ENCODE measurements around the gene UTF1. TPM values are rescaled to one million over a fixed set of nuclear protein-coding genes. Genes with fewer than 3 reads are reported as not detected.

Gene UTF1
- total and polyA plus RNA-seq, 2 of the 8 experiments (the other 6 are each of a cell fraction or from before 2014, with no cell fraction given): 0.47 to 21.8 TPM

- CTCF ChIA-PET (ENCODE audit: partially characterized antibody): interaction anchor here (0.7 to 1.6 kb wide), 3 partner anchors 15 to 52 kb away, joined by 3 to 5 read pairs (median 5); no protein-coding TSS in a partner anchor
- Histone ChIP-seq H4K5ac (ENCODE audit: insufficient read length, low read depth, low read length) (no peak overlapping the region), H4K20me1 (replicated peaks in 1 of 2; ENCODE audit: control insufficient read depth in 1 of 2, insufficient read depth in 2 of 2, low read length in 2 of 2) (peaks cover 0 to 12% of the 10 kb centered on the region in 2 experiments), H3K9me3 (ENCODE audit: insufficient read depth in 2 of 2, low read depth in 1 of 2, low read length in 1 of 2) (peaks cover 0 to 2% of the 10 kb centered on the region in 2 experiments; a peak in 1 of 4 replicates), H3K79me1 (ENCODE audit: low read depth, low read length) (no peaks in the 10 kb centered on the region), H2BK20ac (ENCODE audit: low read length) (no peak overlapping the region), H2BK5ac (ENCODE audit: low read depth, low read length) (no peak overlapping the region), H3K36me3 (ENCODE audit: control insufficient read depth in 2 of 4, insufficient read depth in 4 of 4, low read length in 3 of 4) (no peaks in the 10 kb centered on the region; a peak in 3 of 8 replicates), H2BK120ac (replicated peaks; ENCODE audit: low read depth, low read length) (no peak overlapping the region), H3K23ac (ENCODE audit: insufficient read length) (no peak overlapping the region), H3K4me3 (ENCODE audit: extremely low read depth in 1 of 4, insufficient read depth in 2 of 4, low read depth in 3 of 4, low read length in 4 of 4) (no peak overlapping the region), H3K56ac (replicated peaks; ENCODE audit: insufficient read length, low read depth, low read length) (no peak overlapping the region), H4K91ac (replicated peaks; ENCODE audit: insufficient read length, low read length) (peak overlapping the region; percentile 40), H3K9ac (replicated peaks in 1 of 4; ENCODE audit: extremely low read depth in 1 of 4, low read depth in 3 of 4, low read length in 3 of 4) (no peak overlapping the region), H3K23me2 (ENCODE audit: low read depth, low read length) (peaks cover 8% of the 10 kb centered on the region), H4K8ac (ENCODE audit: extremely low read depth, insufficient read depth, low read length) (no peak overlapping the region), H2BK12ac (ENCODE audit: low read depth, low read length) (no peak overlapping the region), H3K14ac (ENCODE audit: insufficient read length) (no peak overlapping the region), H3K18ac (ENCODE audit: extremely low read depth, low read length) (no peak overlapping the region; the same call in 1 of the 2 replicates), H3K4me2 (ENCODE audit: insufficient read depth in 1 of 2, low read depth in 2 of 2, low read length in 2 of 2) (no peak overlapping the region), H3K4ac (replicated peaks; ENCODE audit: insufficient read length, low read depth, low read length) (no peak overlapping the region), H2BK15ac (ENCODE audit: low read length) (no peak overlapping the region), H3K27me3 (replicated peaks in 1 of 4; ENCODE audit: control insufficient read depth in 3 of 4, extremely low read depth in 1 of 4, insufficient read depth in 3 of 4, low read length in 3 of 4) (no peaks in the 10 kb centered on the region; a peak in 1 of 7 replicates), H2AK5ac (ENCODE audit: low read depth, low read length) (no peak overlapping the region), H2AFZ (ENCODE audit: low read length) (no peak overlapping the region), H3K27ac (ENCODE audit: low read depth, low read length) (no peak overlapping the region), H3K79me2 (ENCODE audit: control insufficient read depth in 1 of 2, insufficient read depth in 2 of 2, low read length in 2 of 2) (no peaks in the 10 kb centered on the region), H3K4me1 (replicated peaks in 1 of 4; ENCODE audit: control insufficient read depth in 3 of 4, insufficient read depth in 4 of 4, low read length in 3 of 4) (no peaks in the 10 kb centered on the region; a peak in 1 of 7 replicates)
- POLR2A ChIA-PET (ENCODE audit: partially characterized antibody): interaction anchor here (0.9 to 2.3 kb wide), 2 partner anchors 8 to 49 kb away, joined by 3 to 8 read pairs; no protein-coding TSS in a partner anchor
- FAIRE-seq: no peak
- no peak for TF ChIP-seq MAFK (IDR thresholded peaks at IDR 0.05; ENCODE audit: low read depth, low read length)
- DNase-seq (ENCODE audit: low read depth in 1 of 2, low spot score in 2 of 2): no peak
- 85% methylated on average over 7 of the region's 27 CpGs; no CpG with 5 or more reads in 1 of the 2 experiments for WGBS, 2 experiments (ENCODE audit: extremely low coverage in 1 of 2, insufficient coverage in 1 of 2, insufficient read length in 1 of 2, insufficient replicate concordance in 2 of 2, low coverage in 1 of 2, low lambda C conversion rate in 2 of 2, missing lambda C conversion rate in 1 of 2)
These were observed 19.4 kb upstream of the UTF1 start for GRCh38 chr10:133210398-133211140.
